ENCODE data around the gene SGK1. TPM values are rescaled to one million over a fixed set of nuclear protein-coding genes. Genes with fewer than 3 reads are reported as not detected.

SGK1 gene
- total and polyA plus RNA-seq, 10 donors, result 12.3 to 80.1 (median 51.4) TPM

DNA sequence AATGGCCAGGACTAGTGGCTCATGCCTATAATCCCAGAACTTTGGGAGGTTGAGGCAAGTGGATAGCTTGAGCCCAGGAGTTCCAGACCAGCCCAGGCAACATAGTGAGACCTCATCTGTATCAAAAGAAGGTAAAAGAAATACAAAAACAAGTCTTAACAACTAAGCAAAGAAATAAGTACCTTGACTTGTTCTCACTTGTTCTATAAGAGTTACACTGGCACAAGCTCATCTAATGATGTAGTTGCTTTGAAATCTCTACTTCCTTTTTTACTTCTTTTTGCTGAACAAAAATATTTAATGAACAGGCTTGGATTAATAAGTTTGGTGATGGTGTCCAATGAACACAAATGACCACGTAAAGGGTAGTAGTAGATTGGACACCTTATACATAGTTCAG, 72.2 kb downstream of the SGK1 start:
- intact Hi-C loops (cut with DNase I; ENCODE audit: low total_unique reads), result loop anchor here (10.0 kb wide), 1 partner anchor 71 kb away; no protein-coding TSS in a partner anchor
- peaks cover 0 to 3% (median 0%) of the 10 kb centered on the region in 8 donors for H3K9me3 ChIP-seq
- peaks cover 20 to 65% (median 54%) of the 10 kb centered on the region in 6 donors for H3K4me1 ChIP-seq
- peak overlapping the region in 7 of 8 donors; percentile 5 to 78 (median 56) for H3K27ac ChIP-seq
- no peak for TF ChIP-seq POLR2AphosphoS5 (IDR thresholded peaks at IDR 0.05)
- no peak for TF ChIP-seq CTCF (IDR thresholded peaks at IDR 0.05 in 8 of 11, conservative IDR thresholded peaks at IDR 0.05 in 3 of 11)
- no peak for TF ChIP-seq POLR2A (IDR thresholded peaks at IDR 0.05)
- no peak overlapping the region for H3K4me3 ChIP-seq
- 84 to 93% (median 89%) methylated on average over 1 of the region's 1 CpG for WGBS, 5 donors
- H3K27me3 ChIP-seq (replicated peaks in 1 of 7), result no peaks in the 10 kb centered on the region
- no peaks in the 10 kb centered on the region for H3K36me3 ChIP-seq
- no peak for DNase-seq

DNA sequence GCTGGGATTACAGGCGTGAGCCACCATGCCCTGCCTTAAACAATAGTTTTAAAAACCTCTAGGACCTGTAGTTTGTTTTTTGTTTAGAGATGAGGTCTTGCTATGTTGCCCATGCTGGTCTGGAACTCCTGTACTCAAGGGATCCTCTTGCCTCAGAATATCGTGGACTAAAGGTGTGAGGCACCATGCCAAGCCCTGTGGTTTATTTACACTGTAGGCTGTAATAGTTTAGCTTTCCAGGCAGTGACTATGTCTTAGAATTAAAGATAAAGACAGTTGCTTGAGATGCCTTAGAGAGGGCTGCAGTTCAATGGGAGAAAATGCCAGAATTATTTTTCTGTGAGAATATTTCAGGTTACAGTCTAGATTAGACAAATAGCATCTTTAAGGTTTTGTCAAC, 72.9 kb downstream of the SGK1 start:
- Histone ChIP-seq H3K4me1 (peaks cover 22 to 65% (median 53%) of the 10 kb centered on the region in 6 donors), H3K4me3 (no peak overlapping the region), H3K36me3 (no peaks in the 10 kb centered on the region), H3K27ac (peak overlapping the region in 5 of 8 donors; percentile 49 to 78 (median 56)), H3K27me3 (replicated peaks in 1 of 7) (no peaks in the 10 kb centered on the region), H3K9me3 (peaks cover 0 to 3% (median 0%) of the 10 kb centered on the region in 8 donors)
- WGBS, 5 donors, result 56 to 74% (median 67%) methylated on average over 2 of the region's 2 CpGs
- DNase-seq, result no peak
- intact Hi-C loops (cut with DNase I; ENCODE audit: low total_unique reads), result loop anchor here (10.0 kb wide), 1 partner anchor 70 kb away; no protein-coding TSS in a partner anchor
- TF ChIP-seq POLR2AphosphoS5 (IDR thresholded peaks at IDR 0.05), result no peak
- TF ChIP-seq CTCF (IDR thresholded peaks at IDR 0.05 in 8 of 11, conservative IDR thresholded peaks at IDR 0.05 in 3 of 11), result no peak
- no peak for TF ChIP-seq POLR2A (IDR thresholded peaks at IDR 0.05)

DNA sequence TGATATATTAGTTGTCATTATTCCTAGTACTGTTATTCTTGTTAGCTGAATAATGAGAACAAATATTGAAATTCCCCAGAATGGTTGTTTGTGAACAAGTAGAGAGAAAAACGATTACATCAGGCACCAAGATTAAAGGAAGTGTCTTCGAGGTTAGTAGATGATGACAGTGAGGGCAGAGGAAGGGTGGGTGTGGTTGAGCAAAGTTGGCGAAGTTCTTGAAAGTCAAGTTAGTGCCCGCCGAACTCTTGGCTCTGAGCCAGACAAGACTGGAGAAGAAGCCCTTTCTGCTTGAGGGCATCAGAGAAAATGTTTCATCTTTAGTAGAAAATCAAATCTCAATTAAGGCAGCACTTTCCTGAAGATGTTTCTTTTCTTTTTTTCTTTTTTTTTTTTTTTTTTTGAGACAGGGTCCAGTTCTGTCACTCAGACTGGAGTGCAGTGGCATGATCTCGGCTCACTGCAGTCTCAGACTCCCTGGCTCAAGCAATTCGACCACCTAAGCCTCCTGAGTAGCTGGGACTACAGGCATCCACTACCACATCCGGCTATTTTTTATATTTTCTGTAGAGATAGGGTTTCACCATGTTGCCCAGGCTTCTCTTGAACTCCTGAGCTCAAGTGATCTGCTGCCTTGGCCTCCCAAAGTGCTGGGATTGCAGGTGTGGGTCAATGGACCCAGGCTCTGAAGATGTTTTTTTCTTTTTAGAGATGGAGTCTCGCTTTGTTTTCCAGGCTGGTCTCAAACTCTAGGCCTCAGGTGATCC, 77.1 kb downstream of the SGK1 start:
- peak overlapping the region; percentile 14 to 81 (median 64) for H3K27ac ChIP-seq
- DNase-seq, result peak; percentile 93
- TF ChIP-seq POLR2AphosphoS5 (IDR thresholded peaks at IDR 0.05) (peak in 2 of 3 donors; percentile 17 to 82), CTCF (IDR thresholded peaks at IDR 0.05 in 8 of 11, conservative IDR thresholded peaks at IDR 0.05 in 3 of 11) (no peak)
- H3K36me3 ChIP-seq, result no peaks in the 10 kb centered on the region
- intact Hi-C loops (cut with DNase I; ENCODE audit: low total_unique reads), result loop anchor here (10.0 kb wide), 1 partner anchor 66 kb away; no protein-coding TSS in a partner anchor
- WGBS, 5 donors, result 41 to 46% (median 44%) methylated on average over 9 of the region's 9 CpGs
- H3K4me3 ChIP-seq, result peak overlapping the region in 1 of 8 donors; percentile 31
- no peaks in the 10 kb centered on the region for H3K27me3 ChIP-seq (replicated peaks in 1 of 7)
- peaks cover 0 to 3% (median 0%) of the 10 kb centered on the region in 8 donors for H3K9me3 ChIP-seq
- peaks cover 5 to 52% (median 26%) of the 10 kb centered on the region in 6 donors for H3K4me1 ChIP-seq
